Measurements from ENCODE around the gene FAM131C.
A peak's percentile ranks its signal among the peaks of the same experiment; 100 is the strongest.

DNA sequence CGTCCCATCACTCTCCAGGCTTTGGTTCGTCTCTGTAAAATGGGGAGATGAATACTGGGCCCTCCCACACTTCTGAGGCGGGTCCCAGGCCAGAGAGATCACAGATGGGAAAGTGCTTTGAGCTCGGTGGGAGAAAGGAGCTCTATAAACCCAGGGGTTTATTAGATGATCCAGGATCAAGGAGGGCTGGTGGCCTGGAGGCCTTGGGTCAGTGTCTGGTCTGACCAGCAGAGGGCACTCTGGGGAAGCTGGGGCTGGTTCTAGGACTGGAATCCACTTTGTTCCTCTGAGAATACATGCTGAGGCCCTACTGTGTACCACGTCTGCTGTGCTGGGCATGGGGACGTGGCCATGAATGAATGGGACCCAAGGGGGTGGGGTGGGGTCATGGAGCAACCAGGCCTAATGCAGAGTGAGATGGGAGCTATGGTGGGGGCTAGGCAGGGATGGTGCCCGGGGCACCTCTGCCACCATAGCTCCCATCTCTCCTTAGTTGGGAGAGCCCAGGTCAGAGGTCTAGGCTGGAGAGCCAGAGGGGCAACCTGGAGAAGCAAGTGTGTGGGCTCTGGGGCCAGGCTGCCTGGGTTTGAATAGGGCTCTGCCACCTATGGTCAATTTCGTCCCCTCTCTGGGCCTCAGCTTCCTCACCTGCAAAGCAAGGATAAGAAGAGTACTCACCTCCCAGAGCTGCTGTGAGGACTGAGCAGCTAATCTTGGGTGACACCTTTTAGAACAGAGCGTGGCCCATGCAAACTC, 9.0 kb upstream of the FAM131C start:
- peak in 5 of 7 experiments; percentile 68 to 87 (median 75) for TF ChIP-seq CTCF (IDR thresholded peaks at IDR 0.05)
- TF ChIP-seq POLR2A (IDR thresholded peaks at IDR 0.05): no peak
- TF ChIP-seq POLR2AphosphoS5 (IDR thresholded peaks at IDR 0.05): no peak
- TF ChIP-seq EP300 (IDR thresholded peaks at IDR 0.05): no peak

Data from stomach (tissue), 4 donors.